NCI-H1105 treated with DMSO at 0.1 percent for 48 hours (cell line): ENCODE measurements around the gene IL17RB.

Experiments used
- DNase-seq: peaks from one replicate; lab custom pipeline; 2025; lab: John Stamatoyannopoulos, UW

The IL17RB gene

DNA sequence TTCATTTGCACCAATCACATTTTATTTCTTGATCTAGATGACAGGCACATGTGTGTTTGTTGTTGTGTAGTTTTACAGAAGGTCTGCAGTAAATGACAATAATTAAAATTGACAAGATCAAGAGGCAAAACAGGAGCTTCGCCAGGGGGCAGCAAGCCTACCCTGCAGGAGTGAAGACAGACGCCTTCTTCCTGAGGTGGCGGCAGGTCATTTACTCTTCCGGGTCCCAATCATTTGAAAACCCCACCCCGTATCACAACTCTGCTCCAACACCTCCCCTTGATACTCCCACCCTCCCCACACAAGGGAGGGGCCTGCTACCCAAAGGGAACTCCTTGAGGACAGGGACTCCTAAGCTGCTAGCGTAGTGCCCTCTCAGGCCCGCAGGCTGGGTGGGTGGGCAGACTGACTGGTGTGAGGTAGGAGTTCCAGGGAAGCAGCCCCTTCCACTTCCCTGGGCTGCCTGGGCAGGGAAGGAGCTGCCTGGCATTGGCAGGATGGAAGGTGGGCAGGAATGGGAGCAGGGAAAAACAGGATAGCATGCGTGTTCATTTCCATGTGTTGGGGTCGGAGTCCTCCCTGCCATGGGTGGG lies 13.2 kb upstream of the IL17RB start:
- no peak for DNase-seq

DNA sequence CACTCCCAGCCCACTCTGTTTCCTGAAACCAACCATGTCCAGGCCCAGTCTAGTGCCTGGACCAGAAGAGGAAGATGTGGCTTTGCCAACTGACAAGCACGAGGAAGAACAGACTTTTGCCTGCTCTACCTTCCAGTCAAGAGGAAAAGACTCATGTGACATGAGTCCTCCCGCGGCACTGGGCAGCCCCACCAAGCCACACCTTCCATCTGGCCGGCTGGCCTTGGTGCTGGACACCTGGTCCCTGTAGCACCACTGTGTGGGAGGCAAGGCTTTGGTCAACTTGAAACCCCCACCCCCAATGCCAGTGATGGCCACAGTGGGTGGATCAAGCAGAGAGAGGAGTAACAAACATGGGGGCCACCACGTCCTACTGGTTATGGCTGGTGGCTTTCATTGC lies 12.7 kb upstream of the IL17RB start:
- DNase-seq = no peak

DNA sequence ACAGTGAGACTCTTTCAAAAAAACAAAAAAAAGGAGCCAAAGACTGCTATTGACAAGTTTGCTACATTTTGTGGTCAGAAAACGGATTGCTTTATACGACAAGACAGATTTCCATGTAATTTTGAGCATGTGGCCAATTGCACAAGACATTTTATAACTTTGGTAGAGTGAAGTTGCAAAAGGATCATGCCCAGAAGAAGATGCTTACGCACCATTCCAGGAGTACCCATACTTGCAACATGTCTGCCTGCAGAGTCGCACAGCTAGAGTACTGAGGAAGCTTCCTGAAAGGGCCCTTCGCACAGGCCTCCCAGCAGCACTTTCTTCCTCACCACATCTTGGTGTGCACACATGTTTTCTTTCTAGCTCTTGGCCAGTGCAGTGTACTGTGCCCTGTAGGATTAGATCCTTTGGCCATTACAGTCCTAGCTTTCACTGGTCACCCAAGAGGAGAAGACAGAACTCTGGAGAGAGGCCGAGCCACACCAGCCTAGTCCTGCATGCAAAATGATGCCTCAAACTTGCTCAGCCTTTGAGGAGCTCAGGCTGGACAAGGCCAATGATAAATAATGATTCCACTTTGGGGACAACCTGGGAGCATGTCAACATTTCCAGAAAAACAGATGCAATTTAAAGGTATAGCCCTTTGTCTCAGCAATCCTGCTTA lies 11.8 kb upstream of the IL17RB start:
- no peak for DNase-seq

DNA sequence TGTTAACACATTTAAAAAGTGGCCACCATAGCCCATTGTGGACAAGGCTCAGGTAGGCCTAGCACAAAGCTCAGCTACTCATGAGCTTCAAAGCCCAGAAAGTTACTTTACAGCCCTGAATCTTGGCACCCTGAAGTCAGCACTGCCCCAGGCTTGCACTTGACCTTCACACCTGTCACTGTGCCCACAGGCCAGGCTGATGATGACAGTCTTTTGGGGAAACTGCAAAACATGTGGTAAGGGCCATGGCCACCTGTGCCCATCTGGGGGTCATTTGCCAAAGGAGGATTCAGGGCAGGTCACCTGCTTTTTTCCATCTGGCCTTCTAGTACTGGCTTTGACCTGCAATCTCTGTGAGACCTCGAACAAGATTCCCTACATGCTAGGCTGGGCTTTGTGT lies 11.1 kb upstream of the IL17RB start:
- no peak for DNase-seq

DNA sequence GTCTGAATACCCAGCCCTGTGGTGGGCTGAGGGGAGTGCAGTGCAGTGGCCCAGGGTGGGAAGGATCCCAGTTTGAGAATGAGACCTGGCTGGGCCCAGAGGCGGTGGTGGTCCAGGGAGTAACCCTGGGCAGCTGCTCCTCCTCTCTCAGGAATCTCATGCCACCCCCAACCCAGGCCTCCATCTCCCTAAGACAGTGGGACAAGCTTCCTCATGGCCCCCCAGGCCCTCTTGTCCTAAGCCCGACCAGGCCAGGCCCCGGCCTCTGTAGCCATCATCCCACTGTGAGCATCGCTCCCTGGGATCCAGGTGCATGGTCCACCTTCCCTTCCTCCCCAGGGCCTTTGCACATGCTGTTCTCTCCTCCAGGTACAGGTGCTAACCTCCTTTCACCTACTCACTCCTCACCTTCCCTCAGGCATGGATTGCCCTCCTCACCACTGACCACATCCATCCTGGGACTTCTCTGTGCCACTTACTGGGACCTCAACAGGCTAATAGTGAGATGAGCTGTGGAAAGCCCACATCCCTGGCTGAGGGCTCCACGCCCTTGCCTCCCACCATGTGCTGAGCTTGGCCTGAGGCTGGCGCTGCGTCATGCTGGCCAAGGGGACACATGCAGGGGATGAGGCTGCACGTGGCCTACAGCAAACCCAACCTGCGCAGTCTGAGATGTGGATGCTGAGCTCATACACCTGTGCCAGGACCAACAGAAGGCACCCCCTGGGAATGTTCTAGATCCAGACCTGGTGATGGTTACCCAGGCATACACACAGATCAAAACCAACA lies 10.1 kb upstream of the IL17RB start:
- no peak for DNase-seq

DNA sequence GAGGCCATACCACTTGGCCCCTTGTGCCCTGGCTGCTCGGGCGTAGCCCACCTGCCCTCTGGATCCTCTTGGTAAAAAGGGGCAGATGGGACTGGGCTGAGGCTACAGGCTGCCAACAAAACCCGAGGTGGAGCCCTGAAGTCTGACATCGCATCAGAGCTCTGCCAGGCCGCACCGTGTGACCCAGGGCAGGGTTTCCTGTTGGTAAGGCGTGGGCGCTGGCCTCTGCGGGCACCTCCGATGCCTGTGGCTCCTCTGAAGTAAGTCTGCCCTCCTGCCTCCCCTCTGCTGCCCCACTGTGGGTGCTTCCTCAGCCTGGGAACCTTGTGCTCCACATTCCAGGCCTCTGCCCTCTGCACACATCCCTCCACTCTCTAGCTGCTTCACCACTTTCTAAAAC lies 9.0 kb upstream of the IL17RB start:
- DNase-seq = no peak

DNA sequence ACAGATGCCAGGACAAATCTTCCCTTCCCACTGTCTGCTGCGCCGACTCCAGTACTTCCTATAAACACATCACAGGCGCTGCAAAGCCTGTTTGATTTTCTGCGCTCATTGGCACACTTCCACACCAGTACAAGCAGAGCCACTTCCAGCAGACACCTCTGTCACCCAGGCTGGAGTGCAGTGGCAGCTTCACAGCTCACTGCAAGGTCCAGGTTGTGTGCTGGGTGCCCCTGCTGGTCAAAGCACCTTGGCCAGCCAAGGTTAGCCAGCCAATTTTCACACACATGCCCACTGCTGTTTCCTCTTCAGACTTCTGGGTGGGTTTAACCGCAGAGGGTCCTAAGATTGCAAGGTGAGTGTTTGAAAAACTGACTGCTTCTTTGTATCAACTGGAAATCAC lies 5.1 kb upstream of the IL17RB start:
- no peak for DNase-seq

DNA sequence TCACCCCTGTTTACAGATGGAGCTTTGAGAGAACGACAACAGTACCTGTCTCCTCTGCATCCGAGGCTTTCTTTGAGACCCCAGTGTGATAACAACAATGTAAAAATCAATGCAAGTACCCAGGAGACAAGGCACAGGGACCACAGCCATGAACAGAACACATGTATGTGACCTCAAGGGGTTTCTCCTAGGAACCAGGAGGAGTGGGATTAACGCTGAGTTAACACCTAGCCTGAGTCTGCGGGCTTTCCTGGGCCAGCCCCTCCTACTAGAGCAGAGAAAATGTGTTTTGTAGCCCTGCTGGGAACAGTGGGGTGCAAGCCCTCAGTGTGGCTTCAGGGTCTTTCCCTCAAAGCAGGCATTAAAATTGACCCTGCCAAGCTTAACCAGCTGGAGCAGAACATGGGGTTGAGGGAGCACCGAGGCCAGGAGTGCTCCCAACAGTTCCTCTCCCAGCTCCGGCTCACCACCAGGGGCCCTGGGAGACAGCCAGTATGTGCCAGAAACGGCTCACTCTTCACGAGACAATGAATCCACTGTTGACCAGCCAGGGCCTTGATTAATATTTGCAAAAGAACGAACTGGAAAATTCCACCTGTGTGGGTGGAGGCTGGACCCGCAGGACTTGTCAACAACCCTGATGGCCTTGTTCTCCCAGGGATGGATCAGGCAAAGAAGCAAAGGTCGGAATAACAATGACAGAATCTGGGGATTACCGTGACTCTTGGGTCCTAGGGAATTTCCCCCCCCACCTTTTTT lies 3.8 kb upstream of the IL17RB start:
- no peak for DNase-seq

DNA sequence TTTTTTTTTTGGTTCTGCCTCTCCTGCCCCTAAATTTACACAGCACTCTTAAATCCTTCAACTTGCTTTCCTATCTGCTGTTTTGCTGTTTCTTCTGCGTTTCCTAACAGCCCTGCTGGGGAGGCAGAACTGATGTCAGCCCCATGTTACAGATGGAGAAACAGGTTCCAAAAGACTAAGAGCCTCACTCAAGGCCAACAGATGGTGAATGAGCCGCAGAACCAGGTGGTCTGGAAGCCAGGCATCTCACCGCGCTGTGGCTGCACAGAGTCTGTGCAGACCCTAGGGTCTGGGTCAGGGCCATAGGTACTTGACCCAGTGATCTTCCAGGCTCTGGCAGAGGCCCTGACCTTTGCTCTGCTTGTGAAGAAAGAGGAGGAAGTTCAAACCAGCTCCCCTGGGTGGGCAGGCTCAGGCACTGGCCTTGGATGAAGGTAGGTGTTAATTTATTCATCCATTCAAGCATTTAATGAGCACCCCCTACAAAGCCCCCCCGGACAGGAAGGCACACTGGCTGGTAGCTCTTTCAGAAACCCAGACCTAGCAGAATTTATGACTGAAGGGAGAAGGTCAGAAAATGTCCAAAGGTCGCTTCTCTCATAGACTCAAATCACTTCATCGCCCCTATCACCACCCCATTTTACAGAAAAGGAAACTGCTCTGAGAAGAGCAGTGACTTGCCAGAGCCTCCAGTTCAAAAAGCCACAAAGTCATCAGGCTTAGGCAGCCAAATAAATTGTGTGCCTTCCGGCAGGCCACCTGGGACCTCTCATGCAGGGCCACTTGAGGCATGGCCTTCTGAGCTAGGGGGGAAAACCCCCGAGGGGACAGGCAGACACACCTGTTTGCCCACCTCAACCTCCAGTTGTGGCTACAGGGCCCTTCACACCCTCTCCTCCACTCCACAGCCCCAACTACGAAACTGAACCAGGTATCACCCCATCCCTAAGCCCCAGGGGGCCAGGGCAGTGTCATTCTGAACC lies 2.9 kb upstream of the IL17RB start:
- no peak for DNase-seq

DNA sequence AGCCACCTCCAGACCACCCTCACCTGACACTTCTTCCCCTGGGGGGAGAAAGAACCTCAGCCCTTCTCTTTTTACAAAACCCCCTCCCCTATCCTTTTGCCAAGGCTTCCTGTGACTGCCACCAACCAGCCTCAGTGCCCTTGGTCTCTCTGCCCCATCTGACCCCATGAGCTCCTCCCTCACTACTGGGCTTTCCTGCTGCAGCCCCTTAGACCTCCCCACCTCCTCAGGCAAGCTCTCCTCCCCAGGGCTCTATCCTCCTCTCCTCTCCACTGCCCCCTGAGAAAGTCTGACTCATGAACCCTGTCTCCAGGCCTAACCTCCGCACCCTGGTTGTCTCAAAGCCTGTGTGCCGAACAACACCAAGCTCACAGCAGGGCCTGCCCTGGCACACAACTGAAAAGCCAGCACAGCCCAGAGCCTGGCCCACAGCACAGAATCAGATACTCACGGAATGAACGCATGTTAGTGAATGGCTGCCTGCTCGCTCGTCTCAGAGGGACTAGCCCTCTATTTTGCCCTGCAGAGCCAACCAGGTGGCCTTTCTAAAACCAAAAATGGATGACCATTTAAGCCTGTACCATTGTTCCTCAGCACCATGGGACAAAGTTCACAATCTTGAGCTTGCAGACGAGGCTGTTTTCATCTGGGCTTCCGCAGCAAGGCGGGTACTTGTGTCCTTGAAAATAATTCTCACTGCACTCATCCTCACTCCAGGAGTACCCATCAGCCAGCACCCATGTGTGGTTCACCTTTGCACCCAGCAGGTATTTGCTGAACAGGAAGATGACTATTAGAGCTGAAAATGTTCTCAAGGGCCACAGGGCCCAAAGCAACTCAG lies 1.9 kb upstream of the IL17RB start:
- no peak for DNase-seq

DNA sequence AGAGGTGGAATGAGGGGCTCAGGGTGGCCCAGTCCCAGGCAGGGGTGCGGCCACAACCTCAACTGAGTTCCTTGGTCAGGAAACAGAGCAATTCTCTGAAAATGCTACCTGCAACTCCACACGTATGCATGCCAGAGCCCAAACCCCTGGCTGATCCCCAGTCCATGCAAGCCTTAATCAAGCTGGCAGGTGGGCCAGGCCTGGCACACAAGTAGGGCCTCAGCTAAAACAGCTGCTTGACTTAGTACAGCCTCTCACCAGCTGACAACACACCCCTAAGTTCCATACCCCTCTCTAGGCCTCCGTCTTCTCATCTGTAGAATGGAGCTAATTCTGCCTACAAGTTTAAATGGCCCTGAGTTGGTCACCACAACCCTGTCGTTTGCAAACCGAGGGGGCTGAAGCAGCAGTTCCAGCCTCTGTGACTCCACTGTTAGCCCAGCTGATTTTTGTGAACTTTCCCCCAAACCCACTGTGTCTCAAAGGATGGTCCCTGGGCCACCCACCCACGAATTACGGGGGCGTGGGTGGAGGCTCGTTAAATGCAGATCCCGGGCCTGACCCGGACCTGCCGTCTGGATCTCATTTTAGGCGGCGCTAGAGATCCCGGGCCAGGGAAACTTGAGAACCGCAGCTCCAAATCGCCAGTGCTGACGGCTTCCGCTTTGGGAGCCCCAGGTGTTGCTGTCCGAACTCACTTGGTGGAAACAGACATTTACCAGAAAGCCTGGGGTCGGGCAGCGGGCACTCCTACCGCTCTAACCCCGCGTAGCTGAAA lies 1.1 kb upstream of the IL17RB start:
- no peak for DNase-seq

DNA sequence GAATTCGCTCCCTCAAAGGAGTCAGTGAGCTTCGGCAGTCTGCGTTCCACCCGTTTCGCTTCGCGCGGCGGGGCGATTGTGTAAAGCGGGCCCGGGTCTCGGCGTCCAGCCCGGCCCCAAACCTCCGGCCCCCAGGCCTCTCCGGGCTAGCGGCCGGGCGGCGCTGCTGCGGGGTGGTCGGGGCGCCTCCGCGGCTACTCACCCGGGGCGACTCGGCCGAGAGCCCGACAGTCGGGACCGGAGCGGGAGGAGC lies 561 bp upstream of the IL17RB start:
- DNase-seq = no peak

DNA sequence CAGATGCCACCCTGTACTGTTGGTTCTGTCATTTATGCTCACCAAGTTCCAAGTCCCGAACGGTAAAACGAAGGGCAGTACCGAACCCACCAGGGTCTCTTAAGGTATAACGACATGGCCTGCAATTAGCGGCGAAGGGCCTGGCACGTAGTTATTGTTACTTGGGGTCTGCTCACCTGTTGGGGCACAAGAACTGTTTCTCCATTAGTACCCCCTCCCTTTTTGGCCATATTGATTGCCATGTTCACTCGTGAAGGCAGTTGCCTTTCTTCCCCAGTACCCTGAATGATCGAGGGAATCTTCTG lies 435 bp downstream of the IL17RB start:
- DNase-seq = no peak

DNA sequence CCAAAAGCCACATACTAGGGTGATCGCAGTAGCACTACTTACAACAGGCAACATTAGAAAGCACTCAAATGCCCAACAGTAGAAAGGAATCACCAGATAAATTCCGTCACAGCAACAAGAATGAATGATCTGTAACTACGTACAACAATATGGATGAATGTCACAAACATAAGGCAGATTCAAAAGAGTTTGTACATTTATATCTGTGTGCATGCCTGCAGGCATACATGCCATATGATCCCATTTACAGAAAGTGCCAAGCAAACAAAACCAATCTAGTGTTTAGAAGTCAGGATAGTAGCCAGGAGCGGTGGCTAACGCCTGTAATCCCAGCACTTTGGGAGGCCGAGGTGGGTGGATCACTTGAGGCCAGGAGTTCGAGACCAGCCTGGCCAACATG lies 3.5 kb downstream of the IL17RB start:
- no peak for DNase-seq

DNA sequence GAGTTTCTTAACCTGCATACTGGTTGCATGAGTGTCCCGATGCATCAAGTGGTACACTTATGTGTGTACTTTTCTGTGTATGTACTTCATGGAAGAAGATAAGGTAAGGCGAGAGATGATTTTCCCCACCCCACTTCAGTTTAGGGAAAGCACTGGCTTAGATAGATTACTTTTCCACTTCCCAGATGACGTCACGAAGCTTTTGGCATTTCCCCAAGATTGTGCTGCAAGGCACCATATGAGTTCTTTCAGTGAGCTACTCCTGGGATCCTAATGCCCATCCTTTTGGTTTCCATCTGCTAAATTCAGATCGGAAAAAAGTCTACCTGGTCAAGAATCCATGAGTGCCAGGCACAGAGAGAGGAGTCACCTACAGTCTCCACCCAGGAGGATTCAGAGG lies 4.5 kb downstream of the IL17RB start:
- DNase-seq = no peak

DNA sequence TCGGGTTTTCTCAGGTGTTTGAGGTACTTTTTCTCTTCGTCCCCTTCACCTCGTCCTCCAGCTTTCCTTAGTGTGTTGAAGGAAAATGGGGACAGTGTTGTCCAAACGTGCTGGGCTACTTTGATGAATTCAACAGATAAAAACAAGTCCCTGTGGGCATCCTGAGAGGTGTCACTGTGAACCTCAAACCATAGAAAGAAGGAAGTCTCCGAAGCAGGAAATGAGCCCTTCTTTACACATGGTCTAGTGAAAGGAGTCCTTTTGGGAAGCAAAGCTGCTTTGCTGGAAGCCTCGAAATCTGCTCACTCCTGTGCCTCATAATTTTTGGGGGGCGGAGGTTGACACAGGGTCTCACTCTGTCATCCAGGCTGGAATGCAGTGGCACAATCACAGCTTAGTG lies 10.6 kb downstream of the IL17RB start:
- no peak for DNase-seq

DNA sequence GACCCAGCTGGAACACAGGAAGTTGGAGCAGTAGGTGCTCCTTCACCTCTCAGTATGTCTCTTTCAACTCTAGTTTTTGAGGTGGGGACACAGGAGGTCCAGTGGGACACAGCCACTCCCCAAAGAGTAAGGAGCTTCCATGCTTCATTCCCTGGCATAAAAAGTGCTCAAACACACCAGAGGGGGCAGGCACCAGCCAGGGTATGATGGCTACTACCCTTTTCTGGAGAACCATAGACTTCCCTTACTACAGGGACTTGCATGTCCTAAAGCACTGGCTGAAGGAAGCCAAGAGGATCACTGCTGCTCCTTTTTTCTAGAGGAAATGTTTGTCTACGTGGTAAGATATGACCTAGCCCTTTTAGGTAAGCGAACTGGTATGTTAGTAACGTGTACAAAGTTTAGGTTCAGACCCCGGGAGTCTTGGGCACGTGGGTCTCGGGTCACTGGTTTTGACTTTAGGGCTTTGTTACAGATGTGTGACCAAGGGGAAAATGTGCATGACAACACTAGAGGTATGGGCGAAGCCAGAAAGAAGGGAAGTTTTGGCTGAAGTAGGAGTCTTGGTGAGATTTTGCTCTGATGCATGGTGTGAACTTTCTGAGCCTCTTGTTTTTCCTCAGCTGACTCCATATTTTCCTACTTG lies 11.9 kb downstream of the IL17RB start:
- no peak for DNase-seq

DNA sequence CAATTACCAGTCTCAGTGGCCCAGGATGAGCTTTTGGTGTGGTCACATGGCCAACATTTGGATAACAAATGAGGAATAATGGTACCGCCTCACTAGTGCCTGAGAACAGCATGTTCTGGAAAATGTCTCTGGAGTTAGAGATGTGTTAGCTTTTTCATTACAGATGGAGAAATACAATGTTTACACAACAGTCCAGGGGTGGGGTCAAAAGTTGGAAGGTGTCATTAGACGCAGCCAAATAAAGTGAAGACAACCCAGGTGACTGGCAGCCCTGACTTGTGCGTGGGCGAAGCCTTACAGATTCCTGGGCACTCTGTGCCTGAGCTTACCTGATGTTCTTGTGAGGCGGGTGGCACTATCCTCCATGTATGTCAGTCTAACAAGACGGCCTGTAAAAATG lies 12.8 kb downstream of the IL17RB start:
- no peak for DNase-seq

DNA sequence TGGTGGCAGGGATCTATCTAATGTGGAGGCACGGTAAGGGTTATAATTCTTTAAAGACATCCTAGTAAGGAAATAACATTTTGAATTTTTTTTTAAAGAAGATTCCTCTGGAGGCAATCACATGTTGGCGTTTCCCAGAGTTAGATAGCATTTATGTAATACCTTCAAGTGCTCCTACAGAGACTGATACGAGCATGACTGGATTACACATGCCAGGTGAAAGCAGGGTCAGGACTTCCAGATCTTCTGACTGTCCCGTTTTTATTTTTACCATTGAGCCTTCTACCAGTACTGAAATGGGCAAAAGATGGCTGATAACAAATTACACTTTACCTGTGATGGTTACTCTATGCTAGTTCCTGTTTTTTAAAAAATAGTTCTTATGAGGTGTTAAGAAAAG lies 13.8 kb downstream of the IL17RB start:
- no peak for DNase-seq

DNA sequence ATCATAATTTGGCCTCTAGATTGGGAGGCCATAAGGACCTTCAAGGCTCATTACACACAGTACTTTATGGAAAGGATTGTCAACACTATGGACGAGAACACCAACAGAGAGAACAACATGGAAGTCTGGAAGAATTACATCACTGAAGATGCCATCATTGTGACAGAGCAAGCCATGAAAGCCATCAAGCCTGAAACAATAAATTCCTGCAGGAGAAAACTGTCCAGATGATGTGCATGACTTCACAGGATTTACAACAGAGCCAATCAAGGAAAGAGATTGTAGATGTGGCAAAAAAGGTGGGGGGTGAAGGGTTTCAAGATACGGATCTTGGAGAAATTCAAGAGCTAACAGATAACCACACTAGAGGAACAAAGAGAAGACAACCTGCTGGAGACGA lies 15.9 kb downstream of the IL17RB start:
- no peak for DNase-seq
